ENCODE results near the gene TAS1R3.
A peak's percentile ranks its signal among the peaks of the same experiment; 100 is the strongest.

The TAS1R3 gene

GRCh38 chr1:1295154-1295923, 35.7 kb upstream of the TAS1R3 start:
- DNase-seq, result no peak

- DNase-seq, result no peak
Measured at GRCh38 chr1:1296070-1297061, 34.7 kb upstream of the TAS1R3 start.

DNA sequence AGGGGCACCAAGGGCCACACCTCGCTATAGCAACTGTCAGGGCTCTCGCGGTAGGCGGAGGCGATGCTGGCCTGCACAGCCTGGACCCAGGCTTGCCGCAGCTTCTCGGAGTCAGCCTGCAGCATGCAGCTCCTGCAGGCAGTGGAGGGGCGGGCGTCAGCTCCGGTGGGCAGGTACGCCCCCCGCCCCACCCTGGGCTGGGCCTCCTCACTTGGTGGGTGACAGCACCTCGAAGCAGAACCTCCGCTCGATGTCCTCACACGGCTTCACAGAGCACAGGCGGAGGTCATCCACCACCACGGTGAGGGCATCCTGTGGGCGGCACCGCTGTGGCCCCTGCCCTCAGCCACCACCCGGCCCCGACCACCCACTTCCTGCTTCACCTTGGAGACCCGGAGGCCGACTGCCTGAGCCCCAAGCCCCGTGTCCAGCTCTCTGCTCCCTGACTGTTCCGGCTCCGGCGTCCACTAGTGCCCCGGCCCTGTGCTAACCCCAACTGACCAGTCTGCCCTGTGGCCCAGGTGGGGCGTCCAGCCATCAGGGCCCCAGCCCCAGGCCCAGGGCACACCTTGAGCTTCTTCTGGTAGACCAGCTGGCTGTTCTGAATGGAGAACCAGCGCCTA, 33.2 kb upstream of the TAS1R3 start:
- DNase-seq, result no peak

DNA sequence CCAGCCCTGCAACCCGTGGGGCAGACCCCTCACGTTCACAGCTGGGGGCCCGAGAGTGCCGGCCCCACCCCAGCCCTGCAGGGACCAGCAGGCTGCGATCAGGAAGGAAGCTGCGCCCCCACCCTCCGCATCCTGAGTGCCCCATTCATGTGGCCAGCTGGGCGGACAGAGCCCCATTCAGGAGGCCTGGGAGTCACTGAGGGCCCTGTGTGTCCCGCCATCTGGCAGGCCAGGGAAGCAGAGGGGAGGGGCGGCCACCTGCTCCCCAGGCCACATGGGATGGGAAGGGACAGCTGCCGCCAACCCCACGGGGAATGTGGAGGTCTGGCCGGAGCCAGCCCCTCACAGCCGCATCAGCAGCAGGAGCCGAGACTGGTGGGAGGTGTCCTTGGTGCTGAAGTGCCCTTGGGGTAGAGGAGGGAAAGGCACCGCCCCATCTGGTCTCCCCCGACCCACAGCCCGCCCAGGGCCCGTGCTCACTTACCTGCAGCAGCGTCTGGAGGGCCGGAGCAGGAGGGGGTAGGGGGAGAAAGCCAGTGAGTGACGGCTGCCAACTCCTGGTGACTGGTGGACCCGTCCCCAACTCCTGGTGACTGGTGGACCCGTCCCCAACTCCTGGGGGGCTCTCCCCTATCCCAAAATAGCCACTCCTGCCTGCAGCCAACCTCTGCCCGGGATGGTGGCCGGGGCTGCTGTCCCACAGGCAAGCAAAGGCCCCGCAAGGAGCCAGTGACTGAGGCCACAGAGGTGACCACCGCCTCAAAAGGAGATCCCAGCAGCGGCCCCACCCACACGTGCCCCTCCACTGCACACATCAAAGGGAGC, 32.0 kb upstream of the TAS1R3 start:
- no peak for DNase-seq

GRCh38 chr1:1299686-1300351, 31.3 kb upstream of the TAS1R3 start:
- peak; percentile 39 for DNase-seq

DNA sequence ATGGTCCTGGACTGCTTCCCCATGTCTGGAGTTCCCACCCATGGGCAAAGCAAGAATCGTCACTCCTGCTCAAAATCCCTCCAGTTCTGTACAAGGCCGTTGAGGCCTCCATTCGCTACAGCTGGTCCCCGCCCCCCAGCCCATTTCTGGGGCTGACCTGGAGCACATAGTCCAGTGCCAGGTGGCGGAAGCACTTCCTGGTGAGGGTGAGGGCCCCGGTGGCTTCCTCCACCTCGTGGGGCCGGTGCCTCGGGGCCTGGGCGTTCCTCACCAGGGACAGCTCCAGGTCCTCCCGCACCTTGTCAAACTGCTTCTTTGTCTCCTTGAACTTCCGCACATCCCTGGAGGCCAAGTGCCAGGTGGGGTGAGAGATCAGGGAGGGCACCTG, 30.7 kb upstream of the TAS1R3 start:
- DNase-seq, result no peak

- DNase-seq, result peak; percentile 25
Measured at GRCh38 chr1:1302006-1302430, 29.1 kb upstream of the TAS1R3 start.

GRCh38 chr1:1302951-1303509, 28.1 kb upstream of the TAS1R3 start:
- DNase-seq, result no peak

DNA sequence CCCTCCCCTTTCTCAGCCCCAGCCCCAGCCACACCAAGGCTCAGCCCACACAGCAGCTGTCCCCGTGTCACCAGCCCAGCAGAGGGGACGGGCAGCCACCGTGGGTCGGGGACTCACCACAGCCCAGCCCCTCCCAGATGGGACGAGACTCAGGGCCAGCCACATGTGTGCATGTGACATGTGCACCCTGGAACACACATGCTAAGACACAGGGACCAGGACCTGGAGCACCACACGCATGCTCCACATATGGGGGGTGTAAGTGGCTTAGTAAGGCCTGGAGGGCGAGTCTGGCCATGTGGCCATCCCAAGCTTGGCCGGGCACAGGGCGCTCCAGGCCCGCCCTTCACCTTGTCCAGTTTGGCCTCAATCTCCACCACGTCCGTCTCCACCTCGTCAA, 27.3 kb upstream of the TAS1R3 start:
- no peak for DNase-seq

- DNase-seq, result peak; percentile 16
Measured at GRCh38 chr1:1304331-1305299, 26.5 kb upstream of the TAS1R3 start.

DNA sequence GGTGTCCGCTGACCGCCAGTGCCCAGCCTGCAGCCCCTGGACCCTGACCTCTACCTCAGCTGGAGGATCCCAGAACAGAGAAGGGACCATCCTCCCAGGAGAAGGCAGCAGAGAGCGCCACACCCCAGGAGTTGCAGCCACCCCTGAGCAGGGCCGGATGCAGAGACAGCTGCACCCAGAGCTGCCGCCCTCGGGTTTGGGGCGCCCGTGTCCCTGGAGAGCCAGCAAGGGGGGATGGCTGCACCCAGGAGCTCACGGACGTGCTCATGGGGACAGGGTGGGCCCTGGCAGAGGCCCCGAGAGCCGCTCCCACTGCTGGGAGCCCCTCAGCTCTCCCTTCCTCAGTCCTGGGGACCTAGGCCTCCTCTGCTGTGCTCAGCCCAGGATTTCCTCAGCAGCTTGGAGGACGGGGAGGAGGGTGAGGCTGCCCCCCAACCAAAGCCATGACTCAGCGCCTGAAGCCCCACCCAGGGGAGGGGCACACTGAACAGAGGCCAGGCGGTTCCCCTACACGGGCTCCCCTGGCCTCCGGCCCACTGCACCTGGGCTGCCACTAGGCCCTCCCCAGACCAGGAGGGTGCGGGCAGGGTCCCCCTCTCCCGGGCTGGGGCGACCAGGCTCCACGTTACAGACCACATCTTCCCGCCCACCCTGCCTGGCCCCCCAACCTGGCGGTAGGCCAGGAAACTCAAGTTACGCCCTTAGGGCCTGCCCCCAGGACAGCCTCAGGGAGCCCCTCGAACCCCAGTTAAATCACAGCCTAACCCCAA, 25.6 kb upstream of the TAS1R3 start:
- DNase-seq, result peak; percentile 89

GRCh38 chr1:1306070-1306660, 24.9 kb upstream of the TAS1R3 start:
- peak; percentile 10 for DNase-seq

GRCh38 chr1:1306661-1307260, 24.3 kb upstream of the TAS1R3 start:
- peak; percentile 13 for DNase-seq

GRCh38 chr1:1307261-1307922, 23.7 kb upstream of the TAS1R3 start:
- no peak for DNase-seq

DNA sequence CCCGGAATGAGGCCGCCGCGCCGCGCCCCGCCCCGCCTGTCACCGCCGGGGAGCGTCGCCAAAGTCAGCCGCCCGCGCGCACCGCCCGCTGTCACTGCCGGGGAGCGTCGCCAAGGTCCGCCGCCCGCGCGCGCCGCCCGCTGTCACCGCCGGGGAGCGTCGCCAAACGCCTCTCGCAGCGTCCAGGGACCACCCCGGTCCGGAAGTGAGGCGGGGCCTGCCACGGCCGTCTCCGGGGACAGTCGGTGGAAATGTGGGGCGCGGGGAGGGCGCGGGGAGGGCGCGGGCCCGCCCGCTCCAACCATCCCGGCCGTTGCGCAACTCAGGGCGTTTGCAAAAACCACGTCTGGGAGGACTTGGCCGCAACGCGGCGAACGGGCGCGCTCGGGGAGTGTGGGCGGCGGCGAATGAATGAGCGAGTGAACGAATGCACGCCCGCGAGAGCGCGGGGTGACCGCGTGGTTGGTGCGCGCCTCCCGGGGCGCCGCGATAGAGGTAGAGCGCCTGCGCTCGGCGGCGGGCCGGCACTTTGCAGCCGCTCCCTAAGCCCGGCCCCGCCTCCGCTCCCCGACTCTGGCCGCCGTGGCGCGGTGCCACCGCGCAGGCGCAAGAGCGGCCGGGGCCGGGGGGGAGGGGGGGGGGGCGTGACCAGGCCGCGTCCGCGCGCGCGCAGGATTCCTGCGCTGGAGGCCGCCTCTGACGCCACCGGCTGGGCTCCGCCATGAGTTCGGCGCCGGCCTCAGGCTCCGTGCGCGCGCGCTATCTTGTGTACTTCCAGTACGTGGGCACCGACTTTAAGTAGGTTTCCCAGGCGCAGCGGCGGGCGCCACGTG, 22.9 kb upstream of the TAS1R3 start, which contains the start of the genes ACAP3 and PUSL1:
Gene ACAP3 (minus strand): TSS at position 8 of the 833 bp plus-strand sequence. CDS start 115 bp downstream, outside the sequence.
Gene PUSL1 (plus strand): TSS at position 675 of the 833 bp plus-strand sequence. CDS start 47 bp downstream, at position 722.
- DNase-seq, result peak; percentile 93

DNA sequence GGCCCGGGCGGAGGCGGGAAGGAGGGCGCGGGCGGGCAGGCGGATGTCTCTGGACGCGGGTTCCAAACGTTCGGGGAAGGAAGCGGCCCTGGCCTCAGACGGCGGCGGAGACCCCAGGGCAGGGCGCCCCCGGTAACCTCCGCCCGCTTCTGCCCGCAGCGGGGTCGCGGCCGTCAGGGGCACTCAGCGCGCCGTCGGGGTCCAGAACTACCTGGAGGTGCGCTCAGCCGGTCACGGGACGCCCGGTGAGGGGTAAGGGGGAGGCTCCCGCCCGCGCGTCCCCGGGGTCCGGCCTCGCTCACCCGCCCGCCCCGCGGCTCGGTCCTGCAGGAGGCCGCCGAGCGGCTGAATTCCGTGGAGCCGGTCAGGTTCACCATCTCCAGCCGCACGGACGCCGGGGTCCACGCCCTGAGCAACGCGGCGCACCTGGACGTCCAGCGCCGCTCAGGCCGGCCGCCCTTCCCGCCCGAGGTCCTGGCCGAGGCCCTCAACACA, 22.3 kb upstream of the TAS1R3 start:
- peak; percentile 12 for DNase-seq
